GM12878 (cell line): ENCODE data around the gene SLC29A1. TPM values are rescaled to one million over a fixed set of nuclear protein-coding genes. Genes with fewer than 3 reads are reported as not detected.

Experiments used
- ATAC-seq: fragments of 200-7000 bp; cut with Tn5 transposase; 3 replicates; pipeline ENCODE4 v1.9.1; 2020; ENCODE audit warnings: mild to moderate bottlenecking, moderate library complexity
- BruUV-seq: library from RNA; stranded (reverse); fragments of 400-500 nt; replicated peaks from 2 replicates; lab custom pipeline; 2021; lab: Mats Ljungman, UMichigan
- CTCF ChIA-PET: fragments of 300-600 bp; sonication (Branson Sonifier 250); formaldehyde crosslinking; extraction: SDS; loops from one replicate; lab custom pipeline; 2021; ENCODE audit warnings: inconsistent platforms; lab: Yijun Ruan, JAX
- POLR2A ChIA-PET: fragments of 350-600 bp; formaldehyde crosslinking; extraction: SDS; loops from one replicate; lab custom pipeline; 2021; ENCODE audit warnings: inconsistent platforms; lab: Charles Lee
- RAD21 ChIA-PET: fragments of 300-600 bp; sonication (Branson Sonifier 250); formaldehyde crosslinking; loops from one replicate; lab custom pipeline; 2023; ENCODE audit warnings: antibody characterized with exemption; ENCODE audit not compliant: unreplicated experiment; lab: Charles Lee
- SMC1A ChIA-PET: fragments of 300-600 bp; sonication (Branson Sonifier 250); formaldehyde crosslinking; loops from one replicate; lab custom pipeline; 2023; ENCODE audit not compliant: unreplicated experiment, uncharacterized antibody; lab: Charles Lee
- DNase-seq: peaks from one replicate; pipeline ENCODE4 v3.0.0-alpha.2; 2011; ENCODE audit warnings: low read depth, low spot score
- FAIRE-seq: peaks from 3 replicates; lab custom pipeline; 2011; peaks lifted over from hg19 to GRCh38; lab: Jason Lieb, UNC
- H2AFZ ChIP-seq: 2 replicates; pipeline ENCODE4 v1.6.0; 2011; ENCODE audit warnings: low read depth, low read length, control low read depth; ENCODE audit not compliant: control insufficient read depth
- H3K27ac ChIP-seq: 2 replicates; pipeline ENCODE4 v1.5.1; 2011; ENCODE audit warnings: control low read depth; ENCODE audit not compliant: control insufficient read depth, insufficient read depth
- H3K27me3 ChIP-seq, 2 experiments: replicated peaks in 1 of 2; 2 replicates each; pipeline versions ENCODE4 v1.6.0 to v1.6.1; 2011; ENCODE audit warnings: low read length in 1 of 2; ENCODE audit not compliant: control insufficient read depth in 2 of 2, insufficient read depth in 2 of 2
- H3K36me3 ChIP-seq, 2 experiments: 2 replicates each; pipeline ENCODE4 v1.5.1; 2011; ENCODE audit warnings: low read length in 1 of 2; ENCODE audit not compliant: control insufficient read depth in 2 of 2, insufficient read depth in 2 of 2
- H3K4me1 ChIP-seq: 2 replicates; pipeline ENCODE4 v1.6.1; 2011; ENCODE audit warnings: mild to moderate bottlenecking, low read length, moderate library complexity, mixed read lengths; ENCODE audit not compliant: control insufficient read depth, insufficient read depth
- H3K4me2 ChIP-seq: 2 replicates; pipeline ENCODE4 v1.6.0; 2011; ENCODE audit warnings: control low read depth; ENCODE audit not compliant: control insufficient read depth, insufficient read depth
- H3K4me3 ChIP-seq: fragments of 200-600 bp; sonication (generic); 2 replicates; pipeline ENCODE4 v1.5.1; 2016
- H3K79me2 ChIP-seq: 2 replicates; pipeline ENCODE4 v1.6.0; 2011; ENCODE audit warnings: low read length; ENCODE audit not compliant: control insufficient read depth, insufficient read depth
- H3K9ac ChIP-seq: 2 replicates; pipeline ENCODE4 v1.8.0; 2011; ENCODE audit warnings: low read length, control low read depth, mixed read lengths; ENCODE audit not compliant: control insufficient read depth, insufficient read depth
- H3K9me3 ChIP-seq: replicated peaks from 3 replicates; pipeline ENCODE4 v1.5.1; 2011; ENCODE audit warnings: mild to moderate bottlenecking, low read length; ENCODE audit not compliant: control insufficient read depth, insufficient read depth
- H4K20me1 ChIP-seq: 2 replicates; pipeline ENCODE4 v1.6.0; 2011; ENCODE audit not compliant: control insufficient read depth, insufficient read depth
- BCL11A ChIP-seq: IDR thresholded peaks from 2 replicates; pipeline ENCODE4 v1.6.1; 2011; ENCODE audit warnings: low read depth, low read length
- GATAD2B ChIP-seq: fragments of 450-650 bp; conservative IDR thresholded peaks from 2 replicates; pipeline ENCODE4 v1.6.1; 2017; ENCODE audit warnings: low read depth, mild to moderate bottlenecking, moderate library complexity
- IKZF1 ChIP-seq: fragments of 450-650 bp; conservative IDR thresholded peaks from 2 replicates; pipeline ENCODE4 v1.6.1; 2017; ENCODE audit warnings: antibody characterized with exemption, mild to moderate bottlenecking
- IRF4 ChIP-seq: IDR thresholded peaks from 2 replicates; pipeline ENCODE4 v1.6.1; 2011; ENCODE audit warnings: low read depth, low read length
- MYB ChIP-seq: fragments of 150-350 bp; IDR thresholded peaks from 2 replicates; pipeline ENCODE4 v1.6.1; 2014; ENCODE audit warnings: mild to moderate bottlenecking, low read depth, low read length, borderline replicate concordance
- MYC ChIP-seq: IDR thresholded peaks from 2 replicates; pipeline ENCODE4 v1.6.1; 2011; ENCODE audit warnings: mild to moderate bottlenecking, low read length, moderate library complexity, inconsistent platforms; ENCODE audit not compliant: insufficient read depth, insufficient replicate concordance, insufficient read length, severe bottlenecking
- PAX5 ChIP-seq: IDR thresholded peaks from 2 replicates; pipeline ENCODE4 v1.6.1; 2011; ENCODE audit warnings: low read depth, low read length, borderline replicate concordance
- SIN3A ChIP-seq: IDR thresholded peaks from 2 replicates; pipeline ENCODE4 v1.6.1; 2012; ENCODE audit warnings: low read depth, low read length, improper control_type of control experiment
- TARDBP ChIP-seq: IDR thresholded peaks from 2 replicates; pipeline ENCODE4 v1.6.1; 2016; ENCODE audit warnings: borderline replicate concordance
- ZNF24 ChIP-seq: fragments of 450-650 bp; IDR thresholded peaks from 2 replicates; pipeline ENCODE4 v1.6.1; 2017; ENCODE audit warnings: antibody characterized with exemption, mild to moderate bottlenecking
- WGBS: methylation state at CpG from one replicate; pipeline ENCODE4 v1.1.6; 2016; ENCODE audit warnings: low lambda C conversion rate; ENCODE audit not compliant: insufficient replicate concordance, insufficient coverage; ENCODE audit errors: missing lambda C conversion rate; 5-methylcytosine and 5-hydroxymethylcytosine counted together
- in situ Hi-C: fragments of 300-500 bp; cut with MboI; formaldehyde crosslinking; loops from 9 replicates; pipeline ENCODE4 v1.14.3; 2018; ENCODE audit warnings: mixed read lengths
- intact Hi-C: fragments of 100-400 bp; cut with micrococcal nuclease; formaldehyde crosslinking; loops from one replicate; pipeline ENCODE4 v1.14.2; 2022; ENCODE audit not compliant: unreplicated experiment
- polyA plus RNA-seq, 11 experiments: library from polyadenylated mRNA; depleted of rRNA in 4 of 11; unstranded in 6 of 11; stranded (reverse) in 5 of 11; fragments of >200 nt; fragmentation: Nextera tagmentation in 4 of 11; fragmentation: Illumina TruSeq in 1 of 11; extraction: Ambion mirVana in 4 of 11; extraction: Trizol in 1 of 11; gene quantifications; 1 replicate in 1 of 11; 2 replicates in 10 of 11; pipeline versions ENCODE4 v1.2.1 to v1.2.3, GENCODE V29; 2011 to 2016; ENCODE audit warnings: inconsistent platforms in 2 of 11, missing spikeins in 2 of 11, low read depth in 1 of 11
- total RNA-seq, 4 experiments: library from RNA; depleted of rRNA in 3 of 4; stranded (reverse); fragments of >200 nt in 3 of 4; fragmentation: Illumina TruSeq in 1 of 4; extraction: Trizol in 1 of 4; gene quantifications; 2 replicates each; pipeline versions ENCODE4 v1.2.1 to v1.2.3, GENCODE V29; 2013 to 2021
- TF ChIP-seq, protein P1 (sequence below): fragments of 450-650 bp; IDR thresholded peaks from 2 replicates; pipeline ENCODE4 v1.6.1; 2017; ENCODE audit warnings: mild to moderate bottlenecking, moderate library complexity
- TF ChIP-seq, protein P2 (sequence below): fragments of 450-650 bp; IDR thresholded peaks from 2 replicates; pipeline ENCODE4 v1.6.1; 2018; ENCODE audit warnings: borderline replicate concordance, mild to moderate bottlenecking; ENCODE audit not compliant: partially characterized antibody
- TF ChIP-seq, protein P3 (sequence below): IDR thresholded peaks from 2 replicates; pipeline ENCODE4 v1.6.1; 2011; ENCODE audit warnings: low read depth, mild to moderate bottlenecking, low read length, moderate library complexity, borderline replicate concordance; ENCODE audit errors: extremely low read depth
- TF ChIP-seq, protein P4 (sequence below): fragments of 450-650 bp; IDR thresholded peaks from 2 replicates; pipeline ENCODE4 v1.6.1; 2017; ENCODE audit warnings: low read depth, mild to moderate bottlenecking, moderate library complexity

The SLC29A1 gene
- total and polyA plus RNA-seq, 10 of the 15 experiments (the other 5 are each of a cell fraction or from before 2014, with no cell fraction given) = 10.0 to 132 (median 93.4) TPM

DNA sequence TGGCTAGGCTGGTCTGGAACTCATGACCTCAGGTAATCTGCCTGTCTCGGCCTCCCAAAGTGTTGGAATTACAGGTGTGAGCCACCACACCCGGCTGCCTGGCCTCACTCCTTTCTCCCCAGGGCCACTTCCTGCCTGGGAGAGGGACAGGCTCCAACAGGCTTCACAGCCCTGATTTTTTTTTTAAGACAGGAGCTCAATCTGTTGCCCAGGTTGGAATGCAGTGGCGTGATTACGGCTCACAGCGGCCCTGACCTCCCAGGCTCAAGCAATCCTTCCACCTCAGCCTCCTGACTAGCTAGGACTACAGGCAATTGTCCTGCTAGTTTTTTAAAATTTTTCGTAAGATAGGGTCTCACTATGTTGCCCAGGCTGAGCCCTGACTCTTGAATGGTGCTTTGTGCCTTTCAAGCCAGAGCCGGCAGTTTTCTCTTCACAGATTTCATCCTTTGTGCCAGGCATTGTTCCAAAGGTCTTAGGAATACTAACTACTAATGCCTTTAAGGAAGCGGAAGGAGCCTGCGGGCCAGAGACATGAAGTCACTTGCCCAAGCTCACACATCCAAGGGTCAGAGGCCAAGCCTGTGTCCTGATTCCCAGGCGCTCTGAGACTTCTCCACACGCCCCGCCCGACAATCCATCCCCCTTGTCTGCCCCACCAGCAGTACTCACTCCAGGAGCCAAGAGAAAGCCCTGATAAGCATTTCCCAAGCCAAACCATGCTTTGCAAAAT lies 45.5 kb upstream of the SLC29A1 start:
- no TSS peak for BruUV-seq
- in situ Hi-C loops = no loop called here
- Histone ChIP-seq H2AFZ (no peak overlapping the region), H3K9me3 (peaks cover 2% of the 10 kb centered on the region; the same call in 1 of the 3 replicates), H3K79me2 (no peaks in the 10 kb centered on the region), H4K20me1 (no peaks in the 10 kb centered on the region), H3K4me2 (no peak overlapping the region), H3K27me3 (no peaks in the 10 kb centered on the region), H3K4me3 (no peak overlapping the region), H3K36me3 (no peaks in the 10 kb centered on the region), H3K4me1 (peaks cover 15% of the 10 kb centered on the region), H3K27ac (no peak overlapping the region), H3K9ac (no peak overlapping the region)
- 92% methylated on average over 13 of the region's 13 CpGs for WGBS
- DNase-seq = no peak
- ATAC-seq = no peak
- intact Hi-C loops = loop anchor here (2.0 kb wide), 1 partner anchor 41 kb away; no protein-coding TSS in a partner anchor
- RAD21 ChIA-PET = interaction anchor here (1.9 to 2.9 kb wide), 3 partner anchors 41 to 60 kb away, joined by 7 to 12 read pairs (median 10); no protein-coding TSS in a partner anchor
- POLR2A ChIA-PET = interaction anchor here (1.3 to 2.8 kb wide), 3 partner anchors 12 to 78 kb away, joined by 3 to 15 read pairs (median 14); no protein-coding TSS in a partner anchor
- CTCF ChIA-PET = interaction anchor here (1.2 to 2.4 kb wide), 8 partner anchors 44 to 160 kb away, joined by 3 to 12 read pairs (median 6); no protein-coding TSS in a partner anchor
- no peak for FAIRE-seq
- no peak for TF ChIP-seq TARDBP
- no peak for TF ChIP-seq PAX5
- TF ChIP-seq ZNF24 = no peak
- TF ChIP-seq, protein P1, sequence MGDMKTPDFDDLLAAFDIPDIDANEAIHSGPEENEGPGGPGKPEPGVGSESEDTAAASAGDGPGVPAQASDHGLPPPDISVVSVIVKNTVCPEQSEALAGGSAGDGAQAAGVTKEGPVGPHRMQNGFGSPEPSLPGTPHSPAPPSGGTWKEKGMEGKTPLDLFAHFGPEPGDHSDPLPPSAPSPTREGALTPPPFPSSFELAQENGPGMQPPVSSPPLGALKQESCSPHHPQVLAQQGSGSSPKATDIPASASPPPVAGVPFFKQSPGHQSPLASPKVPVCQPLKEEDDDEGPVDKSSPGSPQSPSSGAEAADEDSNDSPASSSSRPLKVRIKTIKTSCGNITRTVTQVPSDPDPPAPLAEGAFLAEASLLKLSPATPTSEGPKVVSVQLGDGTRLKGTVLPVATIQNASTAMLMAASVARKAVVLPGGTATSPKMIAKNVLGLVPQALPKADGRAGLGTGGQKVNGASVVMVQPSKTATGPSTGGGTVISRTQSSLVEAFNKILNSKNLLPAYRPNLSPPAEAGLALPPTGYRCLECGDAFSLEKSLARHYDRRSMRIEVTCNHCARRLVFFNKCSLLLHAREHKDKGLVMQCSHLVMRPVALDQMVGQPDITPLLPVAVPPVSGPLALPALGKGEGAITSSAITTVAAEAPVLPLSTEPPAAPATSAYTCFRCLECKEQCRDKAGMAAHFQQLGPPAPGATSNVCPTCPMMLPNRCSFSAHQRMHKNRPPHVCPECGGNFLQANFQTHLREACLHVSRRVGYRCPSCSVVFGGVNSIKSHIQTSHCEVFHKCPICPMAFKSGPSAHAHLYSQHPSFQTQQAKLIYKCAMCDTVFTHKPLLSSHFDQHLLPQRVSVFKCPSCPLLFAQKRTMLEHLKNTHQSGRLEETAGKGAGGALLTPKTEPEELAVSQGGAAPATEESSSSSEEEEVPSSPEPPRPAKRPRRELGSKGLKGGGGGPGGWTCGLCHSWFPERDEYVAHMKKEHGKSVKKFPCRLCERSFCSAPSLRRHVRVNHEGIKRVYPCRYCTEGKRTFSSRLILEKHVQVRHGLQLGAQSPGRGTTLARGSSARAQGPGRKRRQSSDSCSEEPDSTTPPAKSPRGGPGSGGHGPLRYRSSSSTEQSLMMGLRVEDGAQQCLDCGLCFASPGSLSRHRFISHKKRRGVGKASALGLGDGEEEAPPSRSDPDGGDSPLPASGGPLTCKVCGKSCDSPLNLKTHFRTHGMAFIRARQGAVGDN = no peak
- TF ChIP-seq MYC = no peak
- TF ChIP-seq IRF4 = no peak
- TF ChIP-seq, protein P2, sequence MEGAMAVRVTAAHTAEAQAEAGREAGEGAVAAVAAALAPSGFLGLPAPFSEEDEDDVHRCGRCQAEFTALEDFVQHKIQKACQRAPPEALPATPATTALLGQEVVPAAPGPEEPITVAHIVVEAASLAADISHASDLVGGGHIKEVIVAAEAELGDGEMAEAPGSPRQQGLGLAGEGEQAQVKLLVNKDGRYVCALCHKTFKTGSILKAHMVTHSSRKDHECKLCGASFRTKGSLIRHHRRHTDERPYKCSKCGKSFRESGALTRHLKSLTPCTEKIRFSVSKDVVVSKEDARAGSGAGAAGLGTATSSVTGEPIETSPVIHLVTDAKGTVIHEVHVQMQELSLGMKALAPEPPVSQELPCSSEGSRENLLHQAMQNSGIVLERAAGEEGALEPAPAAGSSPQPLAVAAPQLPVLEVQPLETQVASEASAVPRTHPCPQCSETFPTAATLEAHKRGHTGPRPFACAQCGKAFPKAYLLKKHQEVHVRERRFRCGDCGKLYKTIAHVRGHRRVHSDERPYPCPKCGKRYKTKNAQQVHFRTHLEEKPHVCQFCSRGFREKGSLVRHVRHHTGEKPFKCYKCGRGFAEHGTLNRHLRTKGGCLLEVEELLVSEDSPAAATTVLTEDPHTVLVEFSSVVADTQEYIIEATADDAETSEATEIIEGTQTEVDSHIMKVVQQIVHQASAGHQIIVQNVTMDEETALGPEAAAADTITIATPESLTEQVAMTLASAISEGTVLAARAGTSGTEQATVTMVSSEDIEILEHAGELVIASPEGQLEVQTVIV = no peak
- TF ChIP-seq MYB = no peak
- TF ChIP-seq SIN3A = no peak
- TF ChIP-seq, protein P3, sequence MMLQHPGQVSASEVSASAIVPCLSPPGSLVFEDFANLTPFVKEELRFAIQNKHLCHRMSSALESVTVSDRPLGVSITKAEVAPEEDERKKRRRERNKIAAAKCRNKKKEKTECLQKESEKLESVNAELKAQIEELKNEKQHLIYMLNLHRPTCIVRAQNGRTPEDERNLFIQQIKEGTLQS = no peak
- TF ChIP-seq BCL11A = no peak
- TF ChIP-seq, protein P4, sequence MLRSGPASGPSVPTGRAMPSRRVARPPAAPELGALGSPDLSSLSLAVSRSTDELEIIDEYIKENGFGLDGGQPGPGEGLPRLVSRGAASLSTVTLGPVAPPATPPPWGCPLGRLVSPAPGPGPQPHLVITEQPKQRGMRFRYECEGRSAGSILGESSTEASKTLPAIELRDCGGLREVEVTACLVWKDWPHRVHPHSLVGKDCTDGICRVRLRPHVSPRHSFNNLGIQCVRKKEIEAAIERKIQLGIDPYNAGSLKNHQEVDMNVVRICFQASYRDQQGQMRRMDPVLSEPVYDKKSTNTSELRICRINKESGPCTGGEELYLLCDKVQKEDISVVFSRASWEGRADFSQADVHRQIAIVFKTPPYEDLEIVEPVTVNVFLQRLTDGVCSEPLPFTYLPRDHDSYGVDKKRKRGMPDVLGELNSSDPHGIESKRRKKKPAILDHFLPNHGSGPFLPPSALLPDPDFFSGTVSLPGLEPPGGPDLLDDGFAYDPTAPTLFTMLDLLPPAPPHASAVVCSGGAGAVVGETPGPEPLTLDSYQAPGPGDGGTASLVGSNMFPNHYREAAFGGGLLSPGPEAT = no peak
- no peak for TF ChIP-seq GATAD2B
- no peak for TF ChIP-seq IKZF1
- SMC1A ChIA-PET = interaction anchor here (1.0 to 2.6 kb wide), 6 partner anchors 10 to 79 kb away, joined by 3 to 9 read pairs (median 6); no protein-coding TSS in a partner anchor
